ENCODE data around the gene NSD2.
"Not testable (repeated sequence)": the region's sequence is repeated elsewhere in the genome, so short reads cannot be mapped to it uniquely, and the experiment has no call there.

DNA sequence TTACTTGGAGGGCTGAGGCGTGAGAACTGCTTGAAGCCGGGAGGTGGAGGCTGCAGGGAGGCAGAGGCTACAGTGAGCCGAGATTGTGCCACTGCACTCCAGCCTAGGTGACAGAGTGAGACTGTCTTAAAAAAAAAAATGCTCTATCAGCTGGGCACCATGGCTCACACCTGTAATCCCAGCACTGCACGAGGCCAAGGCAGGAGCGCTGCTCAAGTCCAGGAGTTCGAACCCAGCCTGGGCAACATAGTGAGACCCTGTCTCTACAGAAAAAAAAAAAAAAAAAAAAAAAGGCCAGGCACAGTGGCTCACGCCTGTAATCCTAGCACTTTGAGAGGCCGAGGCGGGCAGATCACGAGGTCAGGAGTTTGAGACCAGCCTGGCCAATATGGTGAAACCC, 26.6 kb upstream of the NSD2 start:
- TF ChIP-seq, protein P1, sequence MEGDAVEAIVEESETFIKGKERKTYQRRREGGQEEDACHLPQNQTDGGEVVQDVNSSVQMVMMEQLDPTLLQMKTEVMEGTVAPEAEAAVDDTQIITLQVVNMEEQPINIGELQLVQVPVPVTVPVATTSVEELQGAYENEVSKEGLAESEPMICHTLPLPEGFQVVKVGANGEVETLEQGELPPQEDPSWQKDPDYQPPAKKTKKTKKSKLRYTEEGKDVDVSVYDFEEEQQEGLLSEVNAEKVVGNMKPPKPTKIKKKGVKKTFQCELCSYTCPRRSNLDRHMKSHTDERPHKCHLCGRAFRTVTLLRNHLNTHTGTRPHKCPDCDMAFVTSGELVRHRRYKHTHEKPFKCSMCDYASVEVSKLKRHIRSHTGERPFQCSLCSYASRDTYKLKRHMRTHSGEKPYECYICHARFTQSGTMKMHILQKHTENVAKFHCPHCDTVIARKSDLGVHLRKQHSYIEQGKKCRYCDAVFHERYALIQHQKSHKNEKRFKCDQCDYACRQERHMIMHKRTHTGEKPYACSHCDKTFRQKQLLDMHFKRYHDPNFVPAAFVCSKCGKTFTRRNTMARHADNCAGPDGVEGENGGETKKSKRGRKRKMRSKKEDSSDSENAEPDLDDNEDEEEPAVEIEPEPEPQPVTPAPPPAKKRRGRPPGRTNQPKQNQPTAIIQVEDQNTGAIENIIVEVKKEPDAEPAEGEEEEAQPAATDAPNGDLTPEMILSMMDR (conservative IDR thresholded peaks at IDR 0.05; ENCODE audit: low read depth, low read length): not testable (repeated sequence)
- not testable (repeated sequence) for TF ChIP-seq EZH2 (IDR thresholded peaks at IDR 0.05; ENCODE audit: low read length, unreplicated experiment); EZH2phosphoT487 (IDR thresholded peaks at IDR 0.05; ENCODE audit: borderline replicate concordance, low read length)
